HG03066 (cell line): ENCODE measurements around the gene NCLN.
"Not testable (repeated sequence)": the region's sequence is repeated elsewhere in the genome, so short reads cannot be mapped to it uniquely, and the experiment has no call there.

Experiments used
- ATAC-seq: cut with Tn5 transposase; IDR thresholded peaks from one replicate; pipeline ENCODE4 v1.9.1; 2021; ENCODE audit warnings: low read depth; ENCODE audit not compliant: unreplicated experiment

NCLN gene

DNA sequence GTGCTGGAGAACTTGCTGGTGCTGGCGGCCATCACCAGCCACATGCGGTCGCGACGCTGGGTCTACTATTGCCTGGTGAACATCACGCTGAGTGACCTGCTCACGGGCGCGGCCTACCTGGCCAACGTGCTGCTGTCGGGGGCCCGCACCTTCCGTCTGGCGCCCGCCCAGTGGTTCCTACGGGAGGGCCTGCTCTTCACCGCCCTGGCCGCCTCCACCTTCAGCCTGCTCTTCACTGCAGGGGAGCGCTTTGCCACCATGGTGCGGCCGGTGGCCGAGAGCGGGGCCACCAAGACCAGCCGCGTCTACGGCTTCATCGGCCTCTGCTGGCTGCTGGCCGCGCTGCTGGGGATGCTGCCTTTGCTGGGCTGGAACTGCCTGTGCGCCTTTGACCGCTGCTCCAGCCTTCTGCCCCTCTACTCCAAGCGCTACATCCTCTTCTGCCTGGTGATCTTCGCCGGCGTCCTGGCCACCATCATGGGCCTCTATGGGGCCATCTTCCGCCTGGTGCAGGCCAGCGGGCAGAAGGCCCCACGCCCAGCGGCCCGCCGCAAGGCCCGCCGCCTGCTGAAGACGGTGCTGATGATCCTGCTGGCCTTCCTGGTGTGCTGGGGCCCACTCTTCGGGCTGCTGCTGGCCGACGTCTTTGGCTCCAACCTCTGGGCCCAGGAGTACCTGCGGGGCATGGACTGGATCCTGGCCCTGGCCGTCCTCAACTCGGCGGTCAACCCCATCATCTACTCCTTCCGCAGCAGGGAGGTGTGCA lies 6.6 kb upstream of the NCLN start:
- ATAC-seq, result no peak

DNA sequence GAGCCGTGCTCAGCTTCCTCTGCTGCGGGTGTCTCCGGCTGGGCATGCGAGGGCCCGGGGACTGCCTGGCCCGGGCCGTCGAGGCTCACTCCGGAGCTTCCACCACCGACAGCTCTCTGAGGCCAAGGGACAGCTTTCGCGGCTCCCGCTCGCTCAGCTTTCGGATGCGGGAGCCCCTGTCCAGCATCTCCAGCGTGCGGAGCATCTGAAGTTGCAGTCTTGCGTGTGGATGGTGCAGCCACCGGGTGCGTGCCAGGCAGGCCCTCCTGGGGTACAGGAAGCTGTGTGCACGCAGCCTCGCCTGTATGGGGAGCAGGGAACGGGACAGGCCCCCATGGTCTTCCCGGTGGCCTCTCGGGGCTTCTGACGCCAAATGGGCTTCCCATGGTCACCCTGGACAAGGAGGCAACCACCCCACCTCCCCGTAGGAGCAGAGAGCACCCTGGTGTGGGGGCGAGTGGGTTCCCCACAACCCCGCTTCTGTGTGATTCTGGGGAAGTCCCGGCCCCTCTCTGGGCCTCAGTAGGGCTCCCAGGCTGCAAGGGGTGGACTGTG lies 5.9 kb upstream of the NCLN start:
- ATAC-seq, result no peak

DNA sequence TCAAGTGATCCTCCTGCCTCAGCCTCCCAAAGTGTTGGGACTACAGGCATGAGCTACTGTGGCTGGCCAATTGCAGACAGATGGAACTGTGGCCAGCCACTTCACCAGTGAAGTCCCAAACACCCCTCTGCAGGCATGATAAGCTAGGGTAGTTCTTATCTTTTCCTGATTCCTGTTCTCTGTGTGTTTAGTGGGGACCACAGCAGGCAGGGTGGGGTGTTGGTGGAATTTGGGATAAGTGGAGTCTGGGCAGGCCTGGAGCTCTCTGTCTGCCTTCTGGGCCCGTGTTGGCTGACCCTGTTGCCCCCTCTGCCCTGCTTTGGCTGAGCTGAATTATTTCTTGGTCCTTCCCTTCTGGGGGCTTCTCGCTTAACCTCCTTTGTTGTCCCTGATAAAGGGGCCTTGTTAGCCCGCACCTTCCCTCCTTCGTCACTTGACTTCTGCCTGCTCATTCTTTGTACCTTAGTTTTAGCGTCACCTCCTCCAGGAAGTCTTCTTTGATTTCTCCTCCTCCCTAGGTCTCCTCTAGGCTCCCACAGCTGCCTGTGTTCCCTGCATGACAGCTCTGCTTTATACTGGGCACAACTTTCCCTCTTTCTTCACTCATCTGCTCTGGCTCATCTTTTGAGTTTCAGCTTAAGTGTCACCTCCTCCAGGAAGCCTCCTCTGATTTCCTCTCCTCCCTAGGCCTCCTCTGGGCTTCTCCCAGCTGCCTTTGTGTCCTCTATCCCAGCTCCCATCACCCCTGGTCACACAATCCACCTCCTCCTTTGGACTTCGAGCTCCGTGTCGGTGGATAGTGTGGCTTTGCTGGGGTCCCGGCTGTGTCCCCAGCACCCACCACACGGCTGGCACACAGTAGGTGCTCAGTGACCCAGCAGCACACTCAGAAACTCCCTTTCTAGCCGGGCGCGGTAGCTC lies 1.7 kb upstream of the NCLN start:
- no peak for ATAC-seq

DNA sequence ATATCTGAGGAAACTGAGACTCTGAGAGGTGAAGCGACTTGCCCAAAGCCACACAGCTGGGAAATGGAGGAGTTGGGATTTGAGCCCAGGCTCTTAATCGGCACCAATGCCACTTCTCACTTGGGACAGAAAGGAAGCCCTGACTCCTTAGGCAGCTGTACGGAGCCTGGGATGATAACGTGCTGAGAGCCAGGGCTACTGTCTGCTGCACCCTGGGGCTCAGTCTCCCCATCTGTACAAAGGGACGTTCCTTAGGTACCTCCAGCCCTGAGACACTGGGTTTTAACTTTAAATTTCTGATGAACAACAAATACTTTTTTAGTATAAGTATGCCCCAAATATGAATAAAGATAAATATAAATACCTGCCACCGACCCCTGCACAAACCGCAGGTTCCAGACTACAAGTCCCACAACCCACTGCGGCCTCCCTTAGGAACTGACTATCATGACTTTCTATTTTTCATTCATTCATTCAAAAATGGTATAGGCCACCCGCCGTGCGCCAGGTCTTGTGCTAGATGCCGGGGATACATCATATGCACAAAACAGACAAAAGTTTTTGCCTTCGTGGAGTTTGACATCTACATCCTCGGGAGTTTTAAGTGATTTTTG lies 776 bp upstream of the NCLN start:
- peak; percentile 31 for ATAC-seq

DNA sequence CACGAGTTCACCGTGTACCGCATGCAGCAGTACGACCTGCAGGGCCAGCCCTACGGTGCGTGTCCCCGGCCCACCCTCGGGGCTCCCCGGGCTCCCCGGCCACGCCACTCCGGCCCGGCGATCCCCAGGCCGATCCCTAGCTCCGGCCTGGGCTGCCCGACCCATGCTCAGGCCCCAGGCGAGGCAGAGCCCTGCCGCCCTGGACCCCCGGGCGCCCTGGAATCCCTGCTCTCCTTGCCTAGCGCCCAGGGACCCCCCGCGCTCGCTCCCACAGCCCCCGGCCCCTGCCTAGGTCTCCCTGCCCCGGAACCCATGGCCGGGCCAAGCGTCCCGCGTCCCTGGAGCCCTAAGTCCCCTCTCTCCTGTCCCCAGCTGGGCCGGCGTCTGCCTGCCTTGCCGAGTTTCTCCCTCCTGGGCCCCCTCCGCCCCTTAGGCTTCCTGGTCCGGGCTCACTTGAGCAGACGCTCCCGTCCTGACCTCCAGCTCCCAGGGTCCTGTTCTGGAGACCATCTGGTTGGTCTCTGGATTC lies 494 bp downstream of the NCLN start:
- peak; percentile 36 for ATAC-seq

DNA sequence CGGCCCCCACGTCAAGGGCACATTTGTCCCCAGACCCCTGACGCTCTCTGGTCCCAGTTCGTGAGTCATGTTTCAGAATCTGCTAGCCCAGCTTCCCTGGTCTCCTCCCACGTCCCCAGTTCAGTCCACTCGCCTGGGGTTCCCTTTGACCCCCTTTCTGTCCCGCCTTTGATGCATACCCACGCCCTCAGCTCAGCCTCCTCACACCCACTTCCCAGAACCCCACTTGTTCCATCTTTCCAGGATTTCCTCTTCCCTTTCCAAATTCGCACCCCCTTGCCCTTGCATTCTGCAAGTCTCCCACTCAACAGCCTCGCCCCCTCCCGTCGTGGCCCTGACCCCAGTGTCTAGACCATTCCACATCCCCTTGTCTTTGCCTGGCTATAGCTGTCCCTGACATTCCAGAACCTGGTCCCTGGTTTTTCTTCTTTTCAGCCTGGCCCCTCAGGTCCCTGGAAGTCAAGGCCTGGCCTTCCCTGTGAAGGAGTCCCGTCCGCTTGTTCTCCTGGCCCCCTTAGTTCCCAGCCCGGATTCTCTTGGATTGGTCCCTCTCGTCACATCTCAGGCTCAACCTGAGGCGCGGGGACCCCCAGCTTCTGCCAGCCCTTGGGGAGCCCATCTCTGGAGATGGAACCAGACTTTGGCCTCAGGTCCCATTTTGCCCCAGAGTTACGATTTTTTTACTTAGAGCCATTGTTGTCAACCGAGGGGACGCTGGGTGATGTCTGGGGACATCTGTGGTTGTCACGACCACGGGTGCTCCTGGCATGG lies 1.3 kb downstream of the NCLN start:
- no peak for ATAC-seq

DNA sequence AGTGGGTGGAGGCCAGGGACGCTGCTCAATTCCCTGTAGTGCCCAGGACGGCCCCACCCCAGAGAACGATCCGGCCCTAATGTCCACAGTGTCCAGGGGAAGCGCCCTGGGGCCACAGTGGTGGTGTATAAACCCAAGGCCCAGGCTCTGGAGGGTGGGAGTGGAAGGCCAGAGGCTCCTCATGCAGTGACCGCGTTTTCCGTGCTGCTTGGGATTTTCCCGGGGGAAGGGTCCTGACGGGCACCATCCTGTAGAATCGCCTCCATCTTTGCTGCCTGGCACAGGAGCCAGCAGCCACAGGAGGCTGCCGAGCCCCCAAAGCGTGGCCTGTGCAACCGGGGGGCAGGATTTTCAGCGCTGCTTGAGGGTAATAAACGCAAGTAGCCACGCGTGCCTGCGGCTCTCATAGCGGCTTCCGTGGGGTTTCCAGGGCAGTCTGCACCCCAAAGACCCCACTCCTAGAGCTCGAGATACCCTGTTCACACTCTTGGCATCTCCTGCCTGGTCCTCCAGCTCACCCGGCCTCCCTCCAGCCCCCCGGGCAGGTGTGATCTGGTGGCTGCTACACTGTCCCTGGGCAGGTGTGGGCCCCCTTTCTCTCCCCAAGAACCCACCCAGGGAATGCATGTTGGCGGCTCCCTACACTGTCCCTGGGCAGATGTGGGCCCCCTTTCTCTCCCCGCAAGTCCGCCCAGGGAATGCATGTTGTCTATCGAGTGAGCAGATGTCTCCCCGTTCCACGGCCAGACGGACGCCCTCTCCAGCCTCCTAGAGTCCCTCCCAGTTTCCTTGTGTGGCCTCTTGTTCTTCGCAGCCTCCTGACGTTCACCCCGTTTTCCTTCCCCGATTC lies 2.2 kb downstream of the NCLN start:
- no peak for ATAC-seq

DNA sequence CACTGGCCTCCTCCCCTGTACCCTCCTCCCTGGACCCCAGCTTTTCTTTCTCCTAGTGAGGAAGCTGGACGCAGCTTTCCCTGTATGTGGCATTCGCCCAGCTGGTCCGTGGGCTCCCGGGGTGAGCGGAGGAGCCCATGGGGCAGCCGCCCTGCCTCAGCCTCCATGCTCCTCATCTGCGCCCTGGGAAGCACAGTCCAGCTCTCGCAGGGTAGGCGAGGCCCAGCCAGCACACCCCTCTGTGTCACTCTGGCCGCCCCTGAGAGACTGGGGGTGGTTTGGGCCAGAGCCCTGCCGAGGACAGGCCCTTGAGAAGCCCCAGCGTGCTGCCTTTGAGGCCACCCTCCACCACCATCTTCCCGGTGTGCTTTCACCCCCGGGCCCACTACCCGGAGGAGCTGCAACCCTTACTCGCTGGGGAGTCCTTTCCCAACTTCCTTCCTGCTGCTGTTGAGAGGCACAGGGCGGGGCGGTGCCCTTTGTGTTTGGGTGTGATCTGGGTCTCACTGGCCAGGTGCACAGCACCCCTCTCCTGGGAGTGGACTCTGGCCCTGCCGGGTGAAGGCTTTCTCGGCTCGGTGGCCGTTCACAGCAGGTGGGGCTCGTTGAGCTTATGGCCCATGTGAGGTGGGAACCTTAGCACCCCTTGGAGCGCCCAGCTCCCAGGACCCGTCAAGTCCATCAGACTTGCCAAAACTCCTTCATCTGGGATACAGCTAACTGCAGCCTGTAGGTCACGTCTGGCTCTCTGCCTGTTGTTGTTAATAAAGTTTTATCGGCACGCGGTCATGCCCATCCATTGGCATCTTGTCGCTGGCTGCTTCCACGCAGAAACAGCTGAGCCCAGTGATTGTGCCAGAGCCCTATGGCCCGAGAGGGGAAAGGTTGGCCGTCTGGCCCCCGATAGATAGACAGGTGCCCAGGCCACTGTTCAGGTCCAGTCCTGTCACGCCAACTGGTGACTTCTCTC lies 3.2 kb downstream of the NCLN start:
- no peak for ATAC-seq

DNA sequence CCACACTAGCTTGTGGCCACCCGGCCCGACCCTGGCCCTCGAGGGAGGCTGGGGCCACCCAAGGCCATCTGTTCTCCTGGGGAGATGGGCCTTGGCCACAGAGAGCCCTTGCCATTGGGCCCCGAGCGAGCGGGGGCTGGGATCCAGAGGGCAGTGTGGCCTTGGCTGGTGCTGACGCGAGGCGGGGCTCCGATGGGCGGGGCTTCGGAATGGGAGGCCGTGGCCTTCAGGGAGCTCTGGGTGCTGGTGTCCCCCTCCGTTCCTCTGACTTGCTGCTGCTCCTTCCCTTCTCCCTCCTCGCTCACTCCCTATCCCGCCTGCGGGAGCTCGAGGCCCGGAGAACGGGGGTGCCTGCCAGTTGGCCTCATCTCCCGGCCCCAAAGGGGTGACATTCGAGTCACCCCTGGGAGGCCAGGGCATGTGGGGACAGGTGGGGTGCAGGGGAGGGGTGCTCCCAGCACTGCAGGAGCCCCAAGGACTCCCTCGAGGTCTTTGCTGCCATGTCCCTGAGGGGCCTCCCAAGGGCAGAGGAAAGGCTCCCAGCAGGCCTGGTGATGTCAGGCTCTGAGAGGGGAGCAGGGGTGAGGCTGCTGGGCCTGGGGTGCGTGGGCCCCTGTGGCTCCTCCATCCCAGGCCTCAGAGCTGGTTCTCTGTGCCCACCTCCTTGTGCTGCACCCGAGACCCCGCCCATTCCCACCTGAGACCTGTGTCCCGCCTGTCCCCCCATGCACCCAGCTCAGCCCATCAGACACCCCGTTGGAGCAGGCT lies 4.2 kb downstream of the NCLN start:
- no peak for ATAC-seq

DNA sequence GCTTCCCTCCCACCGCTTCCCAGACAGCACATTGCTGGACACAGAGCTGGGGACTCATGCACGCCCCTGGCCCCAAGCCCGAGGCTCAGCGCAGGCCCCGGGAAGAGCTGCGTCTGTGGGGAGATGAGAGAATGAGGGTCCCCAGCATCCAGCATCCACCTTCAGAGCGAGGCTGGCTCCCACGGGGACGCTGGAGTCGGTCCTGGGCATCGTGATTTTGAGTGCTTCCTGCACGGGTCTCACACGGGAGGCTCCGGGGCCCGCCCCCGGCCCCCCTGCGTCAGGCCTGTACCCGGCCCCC lies 4.7 kb downstream of the NCLN start:
- no peak for ATAC-seq

DNA sequence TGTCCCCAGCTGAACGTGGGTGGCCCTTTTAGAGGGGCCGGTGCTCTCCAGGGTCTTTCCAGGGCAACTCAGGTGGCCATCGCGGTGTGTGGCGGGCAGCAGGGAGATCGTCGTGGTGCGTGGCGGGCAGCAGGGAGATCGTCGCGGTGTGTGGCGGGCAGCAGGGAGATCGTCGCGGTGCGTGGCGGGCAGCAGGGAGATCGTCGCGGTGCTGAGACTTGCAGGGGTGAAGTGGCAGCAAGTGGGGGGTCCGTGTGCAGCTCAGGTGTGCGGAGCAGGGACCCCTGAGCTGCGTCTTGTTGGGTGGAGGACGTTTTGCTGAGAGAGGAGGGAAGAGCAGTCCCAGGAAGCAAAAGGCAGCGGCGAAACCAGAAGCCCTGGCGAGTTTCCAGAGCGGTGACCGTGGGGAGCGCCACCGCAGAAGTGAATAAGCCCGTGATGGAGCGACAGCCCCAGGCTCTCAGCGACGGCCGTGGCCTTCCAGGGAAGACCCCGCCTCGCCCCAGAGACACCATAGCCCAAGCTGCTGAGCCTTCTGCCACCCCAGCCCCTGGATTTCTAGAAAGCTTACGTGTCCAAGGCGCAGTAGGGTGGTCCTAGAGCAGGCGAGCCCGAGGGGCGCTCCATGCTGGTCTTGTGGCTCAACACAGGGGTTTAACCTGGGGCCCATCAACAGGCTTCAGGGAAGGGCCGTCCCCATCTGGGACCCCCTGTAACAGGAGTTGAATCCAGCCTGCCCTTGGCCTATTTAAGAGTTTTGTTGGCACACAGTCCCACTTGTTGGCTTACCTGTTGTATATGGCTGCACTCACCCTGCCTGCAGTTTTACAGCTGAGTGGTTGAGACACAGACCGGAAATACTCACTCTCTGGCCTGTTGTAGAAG lies 5.4 kb downstream of the NCLN start:
- ATAC-seq, result no peak

DNA sequence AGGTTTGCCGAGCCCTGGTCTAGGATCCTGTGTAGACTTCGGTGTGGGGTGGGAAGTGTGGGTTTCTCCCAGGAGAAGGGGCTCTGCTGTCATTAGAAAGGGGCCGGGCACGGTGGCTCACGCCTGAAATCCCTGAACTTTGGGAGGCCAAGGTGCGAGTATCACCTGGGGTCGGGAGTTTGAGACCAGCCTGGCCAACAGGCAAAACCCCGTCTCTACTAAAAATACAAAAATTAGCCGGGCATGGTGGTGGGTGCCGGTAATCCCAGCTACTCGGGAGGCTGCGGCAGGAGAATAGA lies 6.0 kb downstream of the NCLN start:
- ATAC-seq, result not testable (repeated sequence)

DNA sequence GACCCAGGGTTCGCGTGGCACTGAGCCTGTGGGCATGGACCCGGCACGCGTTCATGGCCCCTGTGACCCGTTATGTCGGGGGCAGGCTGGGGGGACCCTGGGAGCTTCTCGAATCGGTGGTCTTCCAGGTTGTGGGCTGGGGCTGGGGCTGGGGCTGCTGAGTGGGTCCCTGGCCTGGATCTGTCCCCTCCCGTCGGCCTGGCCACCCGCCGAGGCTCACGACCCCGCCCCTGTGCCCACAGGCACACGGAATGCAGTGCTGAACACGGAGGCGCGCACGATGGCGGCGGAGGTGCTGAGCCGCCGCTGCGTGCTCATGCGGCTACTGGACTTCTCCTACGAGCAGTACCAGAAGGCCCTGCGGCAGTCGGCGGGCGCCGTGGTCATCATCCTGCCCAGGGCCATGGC lies 6.5 kb downstream of the NCLN start:
- no peak for ATAC-seq

DNA sequence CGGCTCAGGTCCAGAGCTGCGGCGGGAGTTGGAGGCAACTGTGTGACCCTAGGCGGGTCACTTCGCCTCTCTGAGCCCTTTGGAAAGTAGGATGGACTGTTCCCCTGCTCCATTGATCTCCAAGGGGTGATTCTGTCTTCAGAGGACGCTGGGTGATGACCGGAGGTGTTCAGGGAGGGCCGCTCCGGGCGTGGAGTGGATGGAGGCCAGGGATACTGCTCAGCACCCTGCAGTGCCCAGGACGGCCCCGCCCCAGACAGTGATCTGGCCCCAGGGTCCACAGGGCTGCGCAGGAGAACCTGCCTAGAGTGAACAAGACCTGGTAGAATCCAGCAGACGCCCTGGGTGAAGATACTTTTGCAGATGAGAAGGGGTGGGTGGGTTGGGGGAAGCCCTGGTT lies 7.0 kb downstream of the NCLN start:
- no peak for ATAC-seq

DNA sequence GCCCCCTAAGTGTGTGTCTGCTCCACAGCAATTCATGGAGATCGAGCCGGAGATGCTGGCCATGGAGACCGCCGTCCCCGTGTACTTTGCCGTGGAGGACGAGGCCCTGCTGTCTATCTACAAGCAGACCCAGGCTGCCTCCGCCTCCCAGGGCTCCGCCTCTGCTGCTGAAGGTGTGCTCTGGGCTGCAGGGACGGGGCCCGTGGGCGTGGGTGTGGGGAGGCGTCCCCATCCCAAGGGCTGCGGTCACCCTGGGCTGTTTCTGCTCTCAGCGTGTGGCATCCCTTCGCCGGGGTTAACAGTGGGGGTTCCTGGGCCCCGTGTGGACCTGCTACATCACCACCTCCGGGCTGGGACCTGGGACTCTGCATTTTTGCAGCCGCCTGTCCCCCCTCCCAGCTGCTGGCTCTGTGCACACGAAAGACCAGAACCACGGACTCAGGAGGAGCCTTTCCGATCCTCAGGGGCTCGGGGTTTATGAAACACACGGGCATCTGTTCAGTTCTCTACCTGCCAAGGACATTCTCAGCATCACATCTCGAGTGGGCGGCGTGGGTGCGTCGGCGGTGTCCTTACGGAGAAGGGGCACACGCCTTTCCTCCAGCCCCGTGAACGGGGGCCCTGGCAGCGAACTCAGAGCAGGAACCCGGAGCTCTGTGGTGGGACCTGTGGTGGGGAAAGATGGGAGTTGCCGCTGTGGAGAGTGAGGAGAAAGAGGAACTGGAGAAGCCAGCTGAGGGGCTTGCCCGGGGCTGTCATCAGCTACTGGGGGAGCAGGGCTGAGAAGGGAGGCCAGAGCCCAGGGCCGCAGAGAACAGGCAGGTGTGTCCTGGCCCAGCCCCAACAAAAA lies 7.8 kb downstream of the NCLN start:
- no peak for ATAC-seq
